ENCODE results near the gene NLGN4X.

- no peak for TF ChIP-seq CTCF (conservative IDR thresholded peaks at IDR 0.05; ENCODE audit: low read depth, low read length)
- no peak for TF ChIP-seq EZH2 (IDR thresholded peaks at IDR 0.05; ENCODE audit: borderline replicate concordance, low read depth, low read length, poor library complexity, severe bottlenecking)
Measured at GRCh38 chrX:6131287-6131686, 97.4 kb downstream of the NLGN4X start.
